K562 (cell line): ENCODE results near the gene MYL9. TPM values are rescaled to one million over a fixed set of nuclear protein-coding genes. Genes with fewer than 3 reads are reported as not detected.

Experiments
- NCOR1 ChIP-seq: fragments of 450-650 bp; IDR thresholded peaks from 2 replicates; pipeline ENCODE4 v1.6.1; 2016; ENCODE audit warnings: mild to moderate bottlenecking, moderate library complexity
- TAF15 ChIP-seq: fragments of 200-400 bp; formaldehyde crosslinking; IDR thresholded peaks from 2 replicates; pipeline ENCODE4 v1.6.1; 2017; ENCODE audit warnings: mild to moderate bottlenecking, low read depth, low read length, moderate library complexity
- TOE1 ChIP-seq, 2 experiments: fragments of 450-650 bp in 1 of 2; sonication (generic) in 1 of 2; formaldehyde crosslinking in 1 of 2; IDR thresholded peaks; 2 replicates each; pipeline versions ENCODE4 v1.7.1 to v1.8.0; 2016 to 2022; ENCODE audit warnings: borderline replicate concordance in 2 of 2, mild to moderate bottlenecking in 2 of 2, antibody characterized with exemption in 1 of 2, inconsistent platforms in 1 of 2, low read depth in 1 of 2, missing genetic modification reagents in 1 of 2, moderate library complexity in 1 of 2
- XRCC5 ChIP-seq: fragments of 200-400 bp; formaldehyde crosslinking; IDR thresholded peaks from 2 replicates; pipeline ENCODE4 v1.6.1; 2017; ENCODE audit warnings: low read depth, mild to moderate bottlenecking, low read length
- ZKSCAN3 ChIP-seq: fragments of 250-450 bp; sonication (Bioruptor Pico); IDR thresholded peaks from 2 replicates; pipeline ENCODE4 v1.4.0; 2020
- ZMIZ1 ChIP-seq, 2 experiments: fragments of 150-350 bp in 1 of 2; IDR thresholded peaks; 2 replicates each; pipeline ENCODE4 v1.6.1; 2012 to 2016; ENCODE audit warnings: low read depth in 2 of 2, low read length in 2 of 2, mild to moderate bottlenecking in 1 of 2, moderate library complexity in 1 of 2
- polyA plus RNA-seq, 8 experiments: library from polyadenylated mRNA; depleted of rRNA in 4 of 8; stranded (reverse) in 5 of 8; unstranded in 3 of 8; fragments of >200 nt; fragmentation: Nextera tagmentation in 2 of 8; fragmentation: Illumina TruSeq in 1 of 8; extraction: Ambion mirVana in 2 of 8; extraction: Trizol in 1 of 8; gene quantifications; 2 replicates each; pipeline versions ENCODE4 v1.2.1 to v1.2.3, GENCODE V29; 2011 to 2014; ENCODE audit warnings: inconsistent platforms in 1 of 8, missing spikeins in 1 of 8
- total RNA-seq, 7 experiments: library from RNA; depleted of rRNA in 6 of 7; stranded (reverse); fragments of >200 nt in 6 of 7; fragmentation: Illumina TruSeq in 2 of 7; extraction: Trizol in 2 of 7; gene quantifications; 2 replicates each; pipeline versions ENCODE4 v1.2.1 to v1.2.3, GENCODE V29; 2011 to 2021; ENCODE audit warnings: low replicate concordance in 1 of 7
- TF ChIP-seq, protein P1 (sequence below): sonication (generic); formaldehyde crosslinking; IDR thresholded peaks from 2 replicates; pipeline ENCODE4 v1.8.1; 2022; ENCODE audit warnings: missing genetic modification reagents
- TF ChIP-seq, protein P2 (sequence below), 2 experiments: IDR thresholded peaks; 2 replicates each; pipeline ENCODE4 v1.6.1; 2011; ENCODE audit warnings: borderline replicate concordance in 1 of 2, control low read depth in 1 of 2, low read depth in 1 of 2, low read length in 1 of 2, mild to moderate bottlenecking in 1 of 2, mixed read lengths in 1 of 2, moderate library complexity in 1 of 2; ENCODE audit not compliant: insufficient read depth in 1 of 2, insufficient read length in 1 of 2, poor library complexity in 1 of 2, severe bottlenecking in 1 of 2; ENCODE audit errors: extremely low read depth in 1 of 2
- TF ChIP-seq, protein P3 (sequence below), 3 experiments: IDR thresholded peaks in 2 of 3; conservative IDR thresholded peaks in 1 of 3; 2 replicates each; pipeline ENCODE4 v1.5.1; 2011 to 2012; ENCODE audit warnings: low read length in 3 of 3, mild to moderate bottlenecking in 3 of 3, control low read depth in 2 of 3, improper control_type of control experiment in 1 of 3, inconsistent platforms in 1 of 3, low read depth in 1 of 3, mixed read lengths in 1 of 3, moderate library complexity in 1 of 3; ENCODE audit not compliant: insufficient read depth in 2 of 3

Gene MYL9
- total and polyA plus RNA-seq, 9 of the 15 experiments (the other 6 are each of a cell fraction or from before 2014, with no cell fraction given) = 0.11 to 3.2 (median 0.81) TPM; not detected in 1

GRCh38 chr20:36506253-36506652 is 35.1 kb upstream of the MYL9 start (continued):
- TF ChIP-seq TOE1 (IDR thresholded peaks at IDR 0.05; ENCODE audit: borderline replicate concordance) = no peak
- no peak for TF ChIP-seq TOE1 (CRISPR knock-in tag; IDR thresholded peaks at IDR 0.05; ENCODE audit: borderline replicate concordance, low read depth)
- TF ChIP-seq ZMIZ1 (IDR thresholded peaks at IDR 0.05; ENCODE audit: low read depth in 2 of 2, low read length in 2 of 2) = no peak
- no peak for TF ChIP-seq XRCC5
- TF ChIP-seq, protein P1, sequence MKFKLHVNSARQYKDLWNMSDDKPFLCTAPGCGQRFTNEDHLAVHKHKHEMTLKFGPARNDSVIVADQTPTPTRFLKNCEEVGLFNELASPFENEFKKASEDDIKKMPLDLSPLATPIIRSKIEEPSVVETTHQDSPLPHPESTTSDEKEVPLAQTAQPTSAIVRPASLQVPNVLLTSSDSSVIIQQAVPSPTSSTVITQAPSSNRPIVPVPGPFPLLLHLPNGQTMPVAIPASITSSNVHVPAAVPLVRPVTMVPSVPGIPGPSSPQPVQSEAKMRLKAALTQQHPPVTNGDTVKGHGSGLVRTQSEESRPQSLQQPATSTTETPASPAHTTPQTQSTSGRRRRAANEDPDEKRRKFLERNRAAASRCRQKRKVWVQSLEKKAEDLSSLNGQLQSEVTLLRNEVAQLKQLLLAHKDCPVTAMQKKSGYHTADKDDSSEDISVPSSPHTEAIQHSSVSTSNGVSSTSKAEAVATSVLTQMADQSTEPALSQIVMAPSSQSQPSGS = no peak
- no peak for TF ChIP-seq TAF15
- TF ChIP-seq, protein P2, sequence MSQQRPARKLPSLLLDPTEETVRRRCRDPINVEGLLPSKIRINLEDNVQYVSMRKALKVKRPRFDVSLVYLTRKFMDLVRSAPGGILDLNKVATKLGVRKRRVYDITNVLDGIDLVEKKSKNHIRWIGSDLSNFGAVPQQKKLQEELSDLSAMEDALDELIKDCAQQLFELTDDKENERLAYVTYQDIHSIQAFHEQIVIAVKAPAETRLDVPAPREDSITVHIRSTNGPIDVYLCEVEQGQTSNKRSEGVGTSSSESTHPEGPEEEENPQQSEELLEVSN (IDR thresholded peaks at IDR 0.05; ENCODE audit: borderline replicate concordance in 1 of 2, extremely low read depth in 1 of 2, insufficient read depth in 1 of 2, insufficient read length in 1 of 2, low read depth in 1 of 2, low read length in 1 of 2, poor library complexity in 1 of 2, severe bottlenecking in 1 of 2) = no peak
- TF ChIP-seq ZKSCAN3 (CRISPR knock-in tag) = no peak
- TF ChIP-seq, protein P3, sequence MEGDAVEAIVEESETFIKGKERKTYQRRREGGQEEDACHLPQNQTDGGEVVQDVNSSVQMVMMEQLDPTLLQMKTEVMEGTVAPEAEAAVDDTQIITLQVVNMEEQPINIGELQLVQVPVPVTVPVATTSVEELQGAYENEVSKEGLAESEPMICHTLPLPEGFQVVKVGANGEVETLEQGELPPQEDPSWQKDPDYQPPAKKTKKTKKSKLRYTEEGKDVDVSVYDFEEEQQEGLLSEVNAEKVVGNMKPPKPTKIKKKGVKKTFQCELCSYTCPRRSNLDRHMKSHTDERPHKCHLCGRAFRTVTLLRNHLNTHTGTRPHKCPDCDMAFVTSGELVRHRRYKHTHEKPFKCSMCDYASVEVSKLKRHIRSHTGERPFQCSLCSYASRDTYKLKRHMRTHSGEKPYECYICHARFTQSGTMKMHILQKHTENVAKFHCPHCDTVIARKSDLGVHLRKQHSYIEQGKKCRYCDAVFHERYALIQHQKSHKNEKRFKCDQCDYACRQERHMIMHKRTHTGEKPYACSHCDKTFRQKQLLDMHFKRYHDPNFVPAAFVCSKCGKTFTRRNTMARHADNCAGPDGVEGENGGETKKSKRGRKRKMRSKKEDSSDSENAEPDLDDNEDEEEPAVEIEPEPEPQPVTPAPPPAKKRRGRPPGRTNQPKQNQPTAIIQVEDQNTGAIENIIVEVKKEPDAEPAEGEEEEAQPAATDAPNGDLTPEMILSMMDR (IDR thresholded peaks at IDR 0.05 in 2 of 3, conservative IDR thresholded peaks at IDR 0.05 in 1 of 3; ENCODE audit: insufficient read depth in 2 of 3, low read depth in 1 of 3, low read length in 3 of 3) = peak; percentile 50 to 89 (median 74); a peak in 5 of 6 replicates
- no peak for TF ChIP-seq NCOR1
